LHCN-M2 (cell line): ENCODE measurements around the gene C1RL. TPM values are rescaled to one million over a fixed set of nuclear protein-coding genes. Genes with fewer than 3 reads are reported as not detected.
A peak's percentile ranks its signal among the peaks of the same experiment; 100 is the strongest.
"Not testable (repeated sequence)": the region's sequence is repeated elsewhere in the genome, so short reads cannot be mapped to it uniquely, and the experiment has no call there.

ENCODE experiments used
- DNase-seq: peaks from one replicate; pipeline ENCODE4 v3.0.0-alpha.2; 2012; ENCODE audit warnings: low read depth
- total RNA-seq: library from RNA; depleted of rRNA; stranded (reverse); fragments of >200 nt; gene quantifications from 2 replicates; pipeline ENCODE4 v1.2.3, GENCODE V29; 2014; rRNA removed

The C1RL gene
- total RNA-seq, 1 experiment from 2014 or later = 24.7 TPM

GRCh38 chr12:7065073-7065623 lies 43.9 kb downstream of the C1RL start:
- no peak for DNase-seq

GRCh38 chr12:7064516-7064915 lies 44.5 kb downstream of the C1RL start:
- no peak for DNase-seq

- DNase-seq = no peak
Observed at GRCh38 chr12:7061596-7061995, 47.4 kb downstream of the C1RL start.

- no peak for DNase-seq
Observed at GRCh38 chr12:7061138-7061537, 47.9 kb downstream of the C1RL start.

GRCh38 chr12:7060353-7060954 lies 48.6 kb downstream of the C1RL start, which contains the start of gene C1S:
C1S (plus strand) TSS chr12:7060718; CDS start chr12:7061913, 1,195 bp downstream.
- peak; percentile 96 for DNase-seq

GRCh38 chr12:7059780-7060179 lies 49.2 kb downstream of the C1RL start:
- DNase-seq = no peak

- no peak for DNase-seq
Observed at GRCh38 chr12:7058850-7059395, 50.1 kb downstream of the C1RL start.

GRCh38 chr12:7058163-7058845 lies 50.7 kb downstream of the C1RL start:
- no peak for DNase-seq

GRCh38 chr12:7055736-7056135 lies 53.3 kb downstream of the C1RL start:
- not testable (repeated sequence) for DNase-seq

GRCh38 chr12:7054925-7055324 lies 54.1 kb downstream of the C1RL start:
- no peak for DNase-seq

- DNase-seq = not testable (repeated sequence)
Observed at GRCh38 chr12:7049973-7050372, 59.0 kb downstream of the C1RL start.

GRCh38 chr12:7049445-7049951 lies 59.5 kb downstream of the C1RL start:
- DNase-seq = not testable (repeated sequence)

- no peak for DNase-seq
Observed at GRCh38 chr12:7047306-7047705, 61.7 kb downstream of the C1RL start.

- DNase-seq = no peak
Observed at GRCh38 chr12:7046383-7047105, 62.5 kb downstream of the C1RL start.

- no peak for DNase-seq
Observed at GRCh38 chr12:7045913-7046312, 63.1 kb downstream of the C1RL start.

Other genes starting within 250 kb of the C1RL start
- 2,020 and 2,623 TPM in 2 replicates for gene TPI1, start 241.7 kb downstream of the C1RL start, total RNA-seq
- 9.6 and 13.0 TPM in 2 replicates for gene SPSB2, start 235.9 kb downstream of the C1RL start, total RNA-seq
- 4.0 and 5.3 TPM in 2 replicates for gene LRRC23, start 204.4 kb downstream of the C1RL start, total RNA-seq
- 22.7 and 26.3 TPM in 2 replicates for gene ENO2, start 194.6 kb downstream of the C1RL start, total RNA-seq
- gene ATN1, start 181.3 kb downstream of the C1RL start, total RNA-seq = 15.4 and 20.0 TPM in 2 replicates
- not detected in 2 replicates for gene RNU7-1, start 165.4 kb downstream of the C1RL start, total RNA-seq
- 185 and 223 TPM in 2 replicates for gene C12orf57, start 165.2 kb downstream of the C1RL start, total RNA-seq
- gene PTPN6, start 157.9 kb downstream of the C1RL start, total RNA-seq = not detected in 2 replicates
- 302 and 330 TPM in 2 replicates for gene PHB2, start 138.6 kb downstream of the C1RL start, total RNA-seq
- 39.1 and 61.7 TPM in 2 replicates for gene EMG1, start 138.3 kb downstream of the C1RL start, total RNA-seq
- 14.6 and 20.4 TPM in 2 replicates for gene LPCAT3, start 90.7 kb downstream of the C1RL start, total RNA-seq
- gene C1S, start 48.5 kb downstream of the C1RL start, total RNA-seq = 14.8 and 26.9 TPM in 2 replicates
- 63.0 and 131 TPM in 2 replicates for gene C1R, start 16.8 kb downstream of the C1RL start, total RNA-seq
- not detected in 2 replicates for gene RBP5, start 19.7 kb upstream of the C1RL start, total RNA-seq
- 4.0 and 4.6 TPM in 2 replicates for gene CLSTN3, start 21.2 kb upstream of the C1RL start, total RNA-seq
- gene PEX5, start 80.5 kb upstream of the C1RL start, total RNA-seq = 21.2 TPM in 2 replicates
- gene ACSM4, start 194.9 kb upstream of the C1RL start, total RNA-seq = not detected in 2 replicates